Natural killer cell (primary cell): Measurements from ENCODE around the gene KLHDC10. TPM values are rescaled to one million over a fixed set of nuclear protein-coding genes. Genes with fewer than 3 reads are reported as not detected.
A peak's percentile ranks its signal among the peaks of the same experiment; 100 is the strongest.

Experiments
- ATAC-seq, 3 donors: fragments of 150-1000 bp in 2 of 3; fragments of 200-7000 bp in 1 of 3; cut with Tn5 transposase; 1 replicate in 1 of 3; 2 replicates in 2 of 3; pipeline ENCODE4 v1.10.0; 2021; ENCODE audit warnings: mild to moderate bottlenecking in 2 of 3, moderate library complexity in 2 of 3
- DNase-seq, 2 donors: peaks; one replicate each; pipeline versions ENCODE4 v3.0.0 to v3.0.0-alpha.2; 2013 to 2021; ENCODE audit warnings: mixed read lengths in 1 of 2
- H3K27ac ChIP-seq: one replicate; pipeline ENCODE4 v1.5.1; 2013; ENCODE audit warnings: mild to moderate bottlenecking, low read length
- H3K27me3 ChIP-seq: one replicate; pipeline ENCODE4 v1.6.1; 2013; ENCODE audit warnings: low read length; ENCODE audit not compliant: control insufficient read depth, insufficient read depth
- H3K36me3 ChIP-seq: one replicate; pipeline ENCODE4 v1.6.1; 2013; ENCODE audit warnings: low read length; ENCODE audit not compliant: control insufficient read depth, insufficient read depth
- H3K4me1 ChIP-seq: one replicate; pipeline ENCODE4 v1.6.1; 2013; ENCODE audit warnings: low read length; ENCODE audit not compliant: control insufficient read depth, insufficient read depth
- H3K4me3 ChIP-seq: one replicate; pipeline ENCODE4 v1.5.1; 2013; ENCODE audit warnings: low read length
- H3K9me3 ChIP-seq: one replicate; pipeline ENCODE4 v1.6.1; 2013; ENCODE audit warnings: low read length; ENCODE audit not compliant: control insufficient read depth, insufficient read depth
- H3K27ac Mint-ChIP-seq, 2 donors: one replicate each; pipeline ENCODE4 v1.8.0; 2022; ENCODE audit warnings: mild to moderate bottlenecking in 2 of 2, mixed read lengths in 2 of 2, moderate library complexity in 1 of 2
- H3K27me3 Mint-ChIP-seq, 2 donors: one replicate each; pipeline ENCODE4 v1.8.0; 2022; ENCODE audit warnings: low read depth in 2 of 2, mixed read lengths in 2 of 2
- H3K36me3 Mint-ChIP-seq: one replicate; pipeline ENCODE4 v1.8.0; 2022; ENCODE audit warnings: mixed read lengths
- H3K4me1 Mint-ChIP-seq, 2 donors: one replicate each; pipeline ENCODE4 v1.8.0; 2022; ENCODE audit warnings: mixed read lengths in 2 of 2
- H3K4me3 Mint-ChIP-seq: one replicate; pipeline ENCODE4 v1.8.0; 2022; ENCODE audit warnings: mild to moderate bottlenecking, moderate library complexity, mixed read lengths
- H3K9me3 Mint-ChIP-seq, 2 donors: one replicate each; pipeline ENCODE4 v1.8.0; 2022; ENCODE audit warnings: mixed read lengths in 2 of 2
- CTCF ChIP-seq: fragments of 200-600 bp; IDR thresholded peaks from one replicate; pipeline ENCODE4 v1.8.0; 2022; ENCODE audit warnings: antibody characterized with exemption
- WGBS: methylation state at CpG from one replicate; pipeline ENCODE4 v1.1.7; 2013; ENCODE audit warnings: missing lambda C conversion rate; ENCODE audit not compliant: insufficient coverage; 5-methylcytosine and 5-hydroxymethylcytosine counted together
- intact Hi-C: fragments of 100-400 bp; cut with micrococcal nuclease; formaldehyde crosslinking; loops from one replicate; pipeline ENCODE4 v1.14.2; 2022
- total RNA-seq, 4 donors: library from RNA; stranded (reverse); fragments of 120-200 nt in 1 of 4; gene quantifications; one replicate each; pipeline versions ENCODE4 v1.2.3 to v1.2.4, GENCODE V29; 2013 to 2022

Gene KLHDC10
- 10 to 100 TPM; 13.6 to 23.2 (median 21.9) TPM for total RNA-seq
- 21.1 TPM for total RNA-seq (2013)

- Mint-ChIP-seq H3K27me3 (peaks cover 0 to 3% of the 10 kb centered on the region in 2 donors), H3K4me3 (peak within 1 kb of the TSS; percentile 97), H3K9me3 (no peaks in the 10 kb centered on the region), H3K36me3 (no peaks in the 10 kb centered on the region), H3K4me1 (peaks cover 43% of the 10 kb centered on the region in 2 donors), H3K27ac (peak within 1 kb of the TSS; percentile 90 to 95)
- H3K27ac ChIP-seq: peak within 1 kb of the TSS; percentile 74
- H3K4me3 ChIP-seq: peak within 1 kb of the TSS; percentile 53
- peak; percentile 95 to 99 (median 96) for ATAC-seq
- intact Hi-C loops: loop anchor here (5.0 kb wide), 3 partner anchors 72 to 597 kb away; partner anchors contain the start of genes COPG2, SSMEM1 and TMEM209
- TF ChIP-seq CTCF: no peak
- peaks cover 11% of the 10 kb centered on the region for H3K4me1 ChIP-seq
- DNase-seq: peak; percentile 91 to 98
- H3K36me3 ChIP-seq: no peaks in the 10 kb centered on the region
- H3K9me3 ChIP-seq: no peaks in the 10 kb centered on the region
- no peaks in the 10 kb centered on the region for H3K27me3 ChIP-seq
- under 1% methylated on average over 57 of the region's 57 CpGs for WGBS
Observed at GRCh38 chr7:130069978-130070860, at the start of gene KLHDC10. KLHDC10 (plus strand) TSS chr7:130070534; CDS start chr7:130070644, 110 bp downstream.

GRCh38 chr7:130021105-130021834 lies 49.1 kb upstream of the KLHDC10 start:
- Histone ChIP-seq H3K36me3 (peaks cover 66% of the 10 kb centered on the region), H3K27ac (no peak overlapping the region), H3K4me1 (no peaks in the 10 kb centered on the region), H3K9me3 (no peaks in the 10 kb centered on the region), H3K4me3 (no peak overlapping the region), H3K27me3 (no peaks in the 10 kb centered on the region)
- Mint-ChIP-seq H3K9me3 (no peaks in the 10 kb centered on the region), H3K4me3 (no peak overlapping the region), H3K36me3 (peaks cover 8% of the 10 kb centered on the region), H3K27ac (no peak overlapping the region), H3K27me3 (no peaks in the 10 kb centered on the region), H3K4me1 (no peaks in the 10 kb centered on the region)
- ATAC-seq (no peak), DNase-seq (no peak)
- 95% methylated on average over 10 of the region's 10 CpGs for WGBS
- TF ChIP-seq CTCF: no peak
- intact Hi-C loops: no loop called here

- H3K36me3 Mint-ChIP-seq: peaks cover 8% of the 10 kb centered on the region
- no peak for TF ChIP-seq CTCF
- 96% methylated on average over 9 of the region's 9 CpGs for WGBS
- no peak overlapping the region for H3K27ac Mint-ChIP-seq
- H3K9me3 Mint-ChIP-seq: no peaks in the 10 kb centered on the region
- Histone ChIP-seq H3K4me3 (no peak overlapping the region), H3K36me3 (peaks cover 69% of the 10 kb centered on the region), H3K27me3 (no peaks in the 10 kb centered on the region), H3K4me1 (no peaks in the 10 kb centered on the region), H3K9me3 (no peaks in the 10 kb centered on the region), H3K27ac (no peak overlapping the region)
- DNase-seq (no peak), ATAC-seq (no peak)
- H3K27me3 Mint-ChIP-seq: no peaks in the 10 kb centered on the region
- no peak overlapping the region for H3K4me3 Mint-ChIP-seq
- H3K4me1 Mint-ChIP-seq: no peaks in the 10 kb centered on the region
- intact Hi-C loops: no loop called here
Observed at GRCh38 chr7:130022115-130022514, 48.2 kb upstream of the KLHDC10 start.
